ENCODE data around the gene IRS1. TPM values are rescaled to one million over a fixed set of nuclear protein-coding genes. Genes with fewer than 3 reads are reported as not detected.

IRS1 gene
- total and polyA plus RNA-seq, 2 of the 4 experiments (the other 2 are of a cell fraction) = 21.1 to 37.1 TPM

DNA sequence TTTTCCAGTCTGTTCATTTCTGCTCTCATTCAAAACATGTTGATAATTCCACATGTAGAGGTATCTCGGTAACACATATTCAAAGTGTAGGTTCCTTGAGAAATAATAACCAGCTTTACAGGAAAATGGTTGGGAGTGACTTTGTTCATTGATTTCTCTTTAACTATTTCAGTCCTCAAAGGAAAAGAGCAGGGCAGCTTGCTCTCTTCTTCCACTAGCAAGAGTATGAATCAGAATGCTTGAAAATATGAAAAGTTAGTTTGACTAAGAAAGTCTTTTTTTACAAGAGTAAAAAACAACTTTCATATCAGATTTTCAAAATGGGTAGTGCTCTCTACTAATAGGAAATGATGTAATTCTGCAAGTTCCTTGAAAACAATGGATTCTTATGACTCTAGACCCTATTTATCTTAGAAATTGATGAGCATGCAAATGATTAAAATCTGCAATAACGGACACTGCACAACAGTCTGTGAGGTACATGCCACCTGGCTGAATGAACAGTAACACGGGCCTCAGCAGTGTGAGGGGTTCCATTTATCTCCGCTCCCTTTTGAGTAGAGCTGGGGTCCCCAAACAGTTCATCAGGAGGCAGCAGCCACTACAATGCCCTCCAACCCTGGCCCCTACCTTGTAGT, 65.6 kb downstream of the IRS1 start:
- Histone ChIP-seq H2BK20ac (ENCODE audit: low read depth, low read length) (no peak overlapping the region), H4K91ac (ENCODE audit: insufficient read depth, low read depth, low read length) (no peak overlapping the region), H3K27me3 (ENCODE audit: control insufficient read depth, insufficient read depth, low read length) (no peaks in the 10 kb centered on the region), H3K18ac (ENCODE audit: low read depth, low read length) (no peak overlapping the region), H4K8ac (ENCODE audit: low read depth in 2 of 2, low read length in 2 of 2) (no peak overlapping the region), H3K9me1 (ENCODE audit: insufficient read depth, low read length) (peaks cover 12% of the 10 kb centered on the region), H2BK120ac (ENCODE audit: low read depth, low read length) (no peak overlapping the region), H3K36me3 (ENCODE audit: control insufficient read depth, insufficient read depth, low read length) (peaks cover 29% of the 10 kb centered on the region), H3K4me1 (ENCODE audit: control insufficient read depth, insufficient read depth, low read length) (peaks cover 10% of the 10 kb centered on the region), H2BK5ac (ENCODE audit: low read depth, low read length, poor library complexity, severe bottlenecking) (peak overlapping the region; percentile 20), H3K14ac (replicated peaks; ENCODE audit: low read depth, low read length) (no peak overlapping the region), H2AK5ac (ENCODE audit: low read depth, low read length) (no peak overlapping the region), H4K20me1 (ENCODE audit: insufficient read depth, low read length) (peaks cover 23% of the 10 kb centered on the region), H3K27ac (ENCODE audit: insufficient read depth, low read length) (peak overlapping the region; percentile 14; the same call in 1 of the 2 replicates), H3K23ac (ENCODE audit: low read depth, low read length) (no peak overlapping the region; the same call in 1 of the 2 replicates), H4K5ac (ENCODE audit: low read depth, low read length) (no peak overlapping the region; the same call in 1 of the 2 replicates), H2AK9ac (replicated peaks; ENCODE audit: low read depth, low read length, poor library complexity) (no peak overlapping the region), H3K9me3 (ENCODE audit: control insufficient read depth, insufficient read depth, low read length) (no peaks in the 10 kb centered on the region; the same call in 1 of the 2 replicates), H3K4me2 (ENCODE audit: low read depth, low read length) (no peak overlapping the region), H3K56ac (ENCODE audit: extremely low read depth, insufficient read depth, low read length) (no peak overlapping the region), H3K9ac (ENCODE audit: low read depth, low read length) (no peak overlapping the region), H3K79me1 (ENCODE audit: low read depth in 1 of 2, low read length in 2 of 2) (peaks cover 49 to 69% of the 10 kb centered on the region in 2 experiments), H3K4me3 (ENCODE audit: insufficient read depth, low read depth, low read length) (no peak overlapping the region), H2AFZ (replicated peaks; ENCODE audit: low read length, poor library complexity) (no peak overlapping the region), H2BK15ac (ENCODE audit: low read depth, low read length) (no peak overlapping the region), H3K4ac (ENCODE audit: low read depth, low read length) (no peak overlapping the region)
- in situ Hi-C loops (cut with MboI; ENCODE audit: low sequenced_read_pairs) = no loop called here
- BruUV-seq (replicated peaks) = no TSS peak
- no peak for TF ChIP-seq CEBPB (IDR thresholded peaks at IDR 0.05; ENCODE audit: low read depth, low read length)
- peak; percentile 25; the same call in 1 of the 2 replicates for TF ChIP-seq MAFK (IDR thresholded peaks at IDR 0.05; ENCODE audit: low read depth, low read length)
- POLR2A ChIA-PET (ENCODE audit: unreplicated experiment) = interaction anchor here (0.6 kb wide), 1 partner anchor 68 kb away, joined by 9 read pairs; no protein-coding TSS in a partner anchor
- CTCF ChIA-PET = no interaction called here
- no peak for ATAC-seq (ENCODE audit: low read depth)
- dilution Hi-C loops (cut with HindIII; ENCODE audit: low sequenced_read_pairs, unreplicated experiment) = no loop called here
- 100% methylated on average over 1 of the region's 4 CpGs; no CpG with 5 or more reads in 1 of the 2 experiments for WGBS, 2 experiments (ENCODE audit: extremely low coverage in 2 of 2, insufficient read length in 1 of 2)
- no peak for DNase-seq
- intact Hi-C loops (cut with micrococcal nuclease) = no loop called here

Data from IMR-90 (cell line).